GM23338 (cell line): Measurements from ENCODE around the gene BOLA3. TPM values are rescaled to one million over a fixed set of nuclear protein-coding genes. Genes with fewer than 3 reads are reported as not detected.

ENCODE experiments used
- ATAC-seq: fragments of 200-7000 bp; cut with Tn5 transposase; 3 replicates; pipeline ENCODE4 v1.9.1; 2020
- DNase-seq: peaks from one replicate; pipeline ENCODE4 v3.0.0-alpha.2; 2015; ENCODE audit warnings: low spot score
- H2AFZ ChIP-seq: fragments of 200-600 bp; sonication (generic); 2 replicates; pipeline ENCODE4 v1.8.0; 2016; ENCODE audit warnings: antibody characterized with exemption, mild to moderate bottlenecking, moderate library complexity
- H3F3A ChIP-seq: fragments of 200-600 bp; sonication (generic); replicated peaks from 2 replicates; pipeline ENCODE4 v1.8.0; 2017; ENCODE audit warnings: antibody characterized with exemption, mixed run types, low read depth
- H3K27ac ChIP-seq: fragments of 200-600 bp; sonication (generic); 2 replicates; pipeline ENCODE4 v1.6.1; 2016; ENCODE audit warnings: low read depth
- H3K27me3 ChIP-seq: fragments of 200-600 bp; sonication (generic); 2 replicates; pipeline ENCODE4 v1.8.0; 2016; ENCODE audit warnings: mild to moderate bottlenecking, mixed run types, moderate library complexity; ENCODE audit not compliant: insufficient read depth
- H3K36me3 ChIP-seq: fragments of 200-600 bp; sonication (generic); 2 replicates; pipeline ENCODE4 v1.8.0; 2016; ENCODE audit warnings: mild to moderate bottlenecking; ENCODE audit not compliant: insufficient read depth
- H3K4me1 ChIP-seq: fragments of 200-600 bp; sonication (generic); 2 replicates; pipeline ENCODE4 v1.8.0; 2016; ENCODE audit warnings: mild to moderate bottlenecking, moderate library complexity; ENCODE audit not compliant: insufficient read depth
- H3K4me2 ChIP-seq: fragments of 200-600 bp; sonication (generic); 2 replicates; pipeline ENCODE4 v1.7.1; 2017; ENCODE audit warnings: mixed run types
- H3K4me3 ChIP-seq: fragments of 200-600 bp; sonication (generic); 2 replicates; pipeline ENCODE4 v1.6.1; 2016; ENCODE audit warnings: mixed run types
- H3K79me2 ChIP-seq: fragments of 200-600 bp; sonication (generic); replicated peaks from 2 replicates; pipeline ENCODE4 v1.8.0; 2017; ENCODE audit warnings: mild to moderate bottlenecking; ENCODE audit not compliant: insufficient read depth
- H3K9me2 ChIP-seq: fragments of 200-600 bp; sonication (generic); 2 replicates; pipeline ENCODE4 v1.8.0; 2017; ENCODE audit not compliant: insufficient read depth
- H4K20me1 ChIP-seq: fragments of 200-600 bp; sonication (generic); replicated peaks from 2 replicates; pipeline ENCODE4 v1.8.0; 2017; ENCODE audit warnings: mild to moderate bottlenecking; ENCODE audit not compliant: insufficient read depth
- H3K27ac Mint-ChIP-seq: 2 replicates; pipeline ENCODE4 v1.8.0; 2020; ENCODE audit warnings: inconsistent platforms, mild to moderate bottlenecking, moderate library complexity, mixed read lengths
- H3K27me3 Mint-ChIP-seq: 3 replicates; pipeline ENCODE4 v1.8.0; 2022; ENCODE audit warnings: low read depth, mild to moderate bottlenecking, moderate library complexity, mixed read lengths, inconsistent platforms; ENCODE audit not compliant: insufficient read depth, poor library complexity
- H3K36me3 Mint-ChIP-seq: 3 replicates; pipeline ENCODE4 v1.8.0; 2021; ENCODE audit warnings: low read depth, mild to moderate bottlenecking, inconsistent platforms, moderate library complexity, mixed read lengths
- H3K4me1 Mint-ChIP-seq: 3 replicates; pipeline ENCODE4 v1.8.0; 2020; ENCODE audit warnings: mild to moderate bottlenecking, inconsistent platforms, mixed read lengths
- H3K4me3 Mint-ChIP-seq: 3 replicates; pipeline ENCODE4 v1.8.0; 2021; ENCODE audit warnings: moderate library complexity, mild to moderate bottlenecking, inconsistent platforms, mixed read lengths
- H3K9me3 Mint-ChIP-seq: 3 replicates; pipeline ENCODE4 v1.8.0; 2020; ENCODE audit warnings: moderate library complexity, mild to moderate bottlenecking, inconsistent platforms, mixed read lengths
- EZH2phosphoT487 ChIP-seq: fragments of 200-600 bp; sonication (generic); IDR thresholded peaks from one replicate; pipeline ENCODE4 v1.8.1; 2018; ENCODE audit warnings: antibody characterized with exemption; ENCODE audit not compliant: unreplicated experiment
- JUNB ChIP-seq: IDR thresholded peaks from one replicate; pipeline ENCODE4 v1.6.1; 2016; ENCODE audit warnings: antibody characterized with exemption; ENCODE audit not compliant: unreplicated experiment
- NANOG ChIP-seq: IDR thresholded peaks from 2 replicates; pipeline ENCODE4 v1.6.1; 2016; ENCODE audit warnings: antibody characterized with exemption, borderline replicate concordance
- REST ChIP-seq: IDR thresholded peaks from one replicate; pipeline ENCODE4 v1.6.1; 2018; ENCODE audit warnings: antibody characterized with exemption; ENCODE audit not compliant: unreplicated experiment
- ZNF114 ChIP-seq: fragments of 250-450 bp; sonication (Bioruptor Pico); IDR thresholded peaks from 2 replicates; pipeline ENCODE4 v1.5.0; 2020; ENCODE audit warnings: mild to moderate bottlenecking, moderate library complexity
- ZNF331 ChIP-seq: fragments of 250-450 bp; sonication (Bioruptor Pico); IDR thresholded peaks from 2 replicates; pipeline ENCODE4 v1.5.0; 2020; ENCODE audit warnings: low read depth, mild to moderate bottlenecking, moderate library complexity
- ZNF462 ChIP-seq: fragments of 250-450 bp; sonication (Bioruptor Pico); IDR thresholded peaks from 2 replicates; pipeline ENCODE4 v1.5.0; 2020; ENCODE audit warnings: mild to moderate bottlenecking, moderate library complexity
- polyA plus RNA-seq: library from polyadenylated mRNA; unstranded; fragments of >200 nt; fragmentation: Nextera tagmentation; extraction: Ambion mirVana; gene quantifications from 2 replicates; pipeline ENCODE4 v1.2.1, GENCODE V29; 2016
- total RNA-seq: library from RNA; depleted of rRNA; stranded (reverse); fragments of >200 nt; shearing (Covaris generic); gene quantifications from 2 replicates; pipeline ENCODE4 v1.2.3, GENCODE V29; 2014
- TF ChIP-seq, protein P1 (sequence below), 2 experiments: fragments of 200-600 bp in 1 of 2; sonication (generic) in 1 of 2; conservative IDR thresholded peaks; 2 replicates each; pipeline versions ENCODE4 v1.5.1 to v1.6.1; 2016 to 2017; ENCODE audit warnings: antibody characterized with exemption in 2 of 2, low read depth in 2 of 2, mild to moderate bottlenecking in 2 of 2, moderate library complexity in 1 of 2

Gene BOLA3
- total and polyA plus RNA-seq, 2 experiments from 2014 or later: 89.8 to 233 TPM

GRCh38 chr2:74104839-74105238 is 42.9 kb downstream of the BOLA3 start (continued):
- TF ChIP-seq NANOG (no peak), REST (no peak), ZNF114 (CRISPR knock-in tag) (no peak), ZNF331 (CRISPR knock-in tag) (no peak)
- TF ChIP-seq, protein P1, sequence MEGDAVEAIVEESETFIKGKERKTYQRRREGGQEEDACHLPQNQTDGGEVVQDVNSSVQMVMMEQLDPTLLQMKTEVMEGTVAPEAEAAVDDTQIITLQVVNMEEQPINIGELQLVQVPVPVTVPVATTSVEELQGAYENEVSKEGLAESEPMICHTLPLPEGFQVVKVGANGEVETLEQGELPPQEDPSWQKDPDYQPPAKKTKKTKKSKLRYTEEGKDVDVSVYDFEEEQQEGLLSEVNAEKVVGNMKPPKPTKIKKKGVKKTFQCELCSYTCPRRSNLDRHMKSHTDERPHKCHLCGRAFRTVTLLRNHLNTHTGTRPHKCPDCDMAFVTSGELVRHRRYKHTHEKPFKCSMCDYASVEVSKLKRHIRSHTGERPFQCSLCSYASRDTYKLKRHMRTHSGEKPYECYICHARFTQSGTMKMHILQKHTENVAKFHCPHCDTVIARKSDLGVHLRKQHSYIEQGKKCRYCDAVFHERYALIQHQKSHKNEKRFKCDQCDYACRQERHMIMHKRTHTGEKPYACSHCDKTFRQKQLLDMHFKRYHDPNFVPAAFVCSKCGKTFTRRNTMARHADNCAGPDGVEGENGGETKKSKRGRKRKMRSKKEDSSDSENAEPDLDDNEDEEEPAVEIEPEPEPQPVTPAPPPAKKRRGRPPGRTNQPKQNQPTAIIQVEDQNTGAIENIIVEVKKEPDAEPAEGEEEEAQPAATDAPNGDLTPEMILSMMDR (conservative IDR thresholded peaks at IDR 0.05; ENCODE audit: low read depth in 2 of 2): no peak

DNA sequence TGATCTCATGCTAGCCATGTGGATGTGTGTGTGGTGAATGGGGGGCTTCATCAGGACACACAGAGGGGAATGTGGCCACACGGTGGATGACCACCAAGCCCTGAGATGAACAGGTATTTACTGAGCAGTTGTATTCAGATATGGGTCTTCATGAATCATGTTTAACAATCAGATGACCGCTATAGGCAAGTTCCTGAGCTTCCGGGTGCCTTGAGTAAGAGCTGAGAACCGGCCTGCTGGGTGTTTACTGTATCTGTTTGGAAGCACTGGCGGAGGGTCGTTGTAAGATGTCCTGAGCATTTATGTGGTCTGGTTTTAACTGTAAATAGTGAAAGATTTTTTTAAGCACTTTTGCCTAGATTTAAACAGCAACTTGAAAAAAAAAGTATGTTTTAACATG is 43.9 kb downstream of the BOLA3 start:
- ATAC-seq (no peak), DNase-seq (no peak)
- peaks cover 30% of the 10 kb centered on the region for H3K36me3 Mint-ChIP-seq
- H3K27ac Mint-ChIP-seq: no peak overlapping the region
- no peak overlapping the region for H3K27ac ChIP-seq
- no peak overlapping the region for H3K4me2 ChIP-seq
- no peak overlapping the region for H3K4me3 ChIP-seq
- peaks cover 3% of the 10 kb centered on the region; the same call in 1 of the 2 replicates for H3F3A ChIP-seq
- no peaks in the 10 kb centered on the region for H3K36me3 ChIP-seq
- no peaks in the 10 kb centered on the region; the same call in 1 of the 2 replicates for H4K20me1 ChIP-seq
- H3K79me2 ChIP-seq: no peaks in the 10 kb centered on the region
- H3K4me3 Mint-ChIP-seq: no peak overlapping the region
- H3K27me3 Mint-ChIP-seq: peaks cover 12% of the 10 kb centered on the region
- peaks cover 24% of the 10 kb centered on the region for H3K4me1 Mint-ChIP-seq
- H2AFZ ChIP-seq: no peak overlapping the region
- no peaks in the 10 kb centered on the region for H3K27me3 ChIP-seq
- peaks cover 27% of the 10 kb centered on the region for H3K4me1 ChIP-seq
- H3K9me3 Mint-ChIP-seq: no peaks in the 10 kb centered on the region
- TF ChIP-seq JUNB (no peak), EZH2phosphoT487 (no peak)
- no peaks in the 10 kb centered on the region for H3K9me2 ChIP-seq

- Histone ChIP-seq H3K4me3 (no peak overlapping the region), H3K36me3 (no peaks in the 10 kb centered on the region), H3K79me2 (no peaks in the 10 kb centered on the region), H4K20me1 (no peaks in the 10 kb centered on the region; the same call in 1 of the 2 replicates), H3F3A (peaks cover 3% of the 10 kb centered on the region; the same call in 1 of the 2 replicates), H3K4me2 (no peak overlapping the region), H3K27me3 (no peaks in the 10 kb centered on the region), H3K9me2 (no peaks in the 10 kb centered on the region), H3K4me1 (peaks cover 17% of the 10 kb centered on the region), H2AFZ (no peak overlapping the region), H3K27ac (no peak overlapping the region)
- Mint-ChIP-seq H3K27me3 (peaks cover 12% of the 10 kb centered on the region), H3K27ac (no peak overlapping the region), H3K4me1 (peaks cover 15% of the 10 kb centered on the region), H3K4me3 (no peak overlapping the region), H3K9me3 (no peaks in the 10 kb centered on the region), H3K36me3 (peaks cover 30% of the 10 kb centered on the region)
- ATAC-seq (no peak), DNase-seq (no peak)
- no peak for TF ChIP-seq ZNF462 (CRISPR knock-in tag)
Observed at GRCh38 chr2:74102516-74102915, 45.2 kb downstream of the BOLA3 start.
